ENCODE results near the gene PHETA1. TPM values are rescaled to one million over a fixed set of nuclear protein-coding genes. Genes with fewer than 3 reads are reported as not detected.
A peak's percentile ranks its signal among the peaks of the same experiment; 100 is the strongest.

Gene PHETA1
- total RNA-seq, 1 donor from 2014 or later, result 12.9 TPM

GRCh38 chr12:111334393-111334915 lies 34.4 kb downstream of the PHETA1 start:
- H3K36me3 ChIP-seq, result no peaks in the 10 kb centered on the region
- H3K27ac ChIP-seq, result no peak overlapping the region
- no peaks in the 10 kb centered on the region for H3K4me1 ChIP-seq
- no peaks in the 10 kb centered on the region for H3K9me3 ChIP-seq
- H3K27me3 ChIP-seq, result no peaks in the 10 kb centered on the region
- no peak for TF ChIP-seq CTCF (IDR thresholded peaks at IDR 0.05)
- DNase-seq (ENCODE audit: low spot score in 2 of 2), result no peak
- H3K4me3 ChIP-seq, result no peak overlapping the region
- intact Hi-C loops (cut with DNase I), result no loop called here

- intact Hi-C loops (cut with DNase I), result no loop called here
- no peaks in the 10 kb centered on the region for H3K27me3 ChIP-seq
- peak in 2 of 3 experiments; percentile 17 to 41 for TF ChIP-seq CTCF (IDR thresholded peaks at IDR 0.05)
- no peaks in the 10 kb centered on the region for H3K9me3 ChIP-seq
- H3K4me1 ChIP-seq, result no peaks in the 10 kb centered on the region
- H3K36me3 ChIP-seq, result no peaks in the 10 kb centered on the region
- no peak overlapping the region for H3K27ac ChIP-seq
- no peak overlapping the region for H3K4me3 ChIP-seq
- DNase-seq (ENCODE audit: low spot score in 2 of 2), result no peak
Measured at GRCh38 chr12:111330800-111331752, 37.8 kb downstream of the PHETA1 start.

GRCh38 chr12:111328138-111328537 lies 40.8 kb downstream of the PHETA1 start:
- no peaks in the 10 kb centered on the region for H3K4me1 ChIP-seq
- H3K9me3 ChIP-seq, result no peaks in the 10 kb centered on the region
- no peak for DNase-seq (ENCODE audit: low spot score in 2 of 2)
- intact Hi-C loops (cut with DNase I), result no loop called here
- no peak overlapping the region for H3K4me3 ChIP-seq
- H3K27ac ChIP-seq, result no peak overlapping the region
- TF ChIP-seq CTCF (IDR thresholded peaks at IDR 0.05), result no peak
- no peaks in the 10 kb centered on the region for H3K27me3 ChIP-seq
- no peaks in the 10 kb centered on the region for H3K36me3 ChIP-seq

- Histone ChIP-seq H3K36me3 (no peaks in the 10 kb centered on the region), H3K4me3 (no peak overlapping the region), H3K4me1 (no peaks in the 10 kb centered on the region), H3K27ac (no peak overlapping the region), H3K27me3 (no peaks in the 10 kb centered on the region), H3K9me3 (no peaks in the 10 kb centered on the region)
- intact Hi-C loops (cut with DNase I), result no loop called here
- TF ChIP-seq CTCF (IDR thresholded peaks at IDR 0.05), result no peak
- DNase-seq (ENCODE audit: low spot score in 2 of 2), result no peak
Measured at GRCh38 chr12:111327474-111327873, 41.4 kb downstream of the PHETA1 start.

GRCh38 chr12:111322336-111323250 lies 46.3 kb downstream of the PHETA1 start:
- H3K4me3 ChIP-seq, result no peak overlapping the region
- H3K9me3 ChIP-seq, result no peaks in the 10 kb centered on the region
- no peaks in the 10 kb centered on the region for H3K4me1 ChIP-seq
- H3K36me3 ChIP-seq, result no peaks in the 10 kb centered on the region
- intact Hi-C loops (cut with DNase I), result no loop called here
- TF ChIP-seq CTCF (IDR thresholded peaks at IDR 0.05), result no peak
- DNase-seq (ENCODE audit: low spot score in 2 of 2), result no peak
- no peaks in the 10 kb centered on the region for H3K27me3 ChIP-seq
- no peak overlapping the region for H3K27ac ChIP-seq

All from ascending aorta (tissue), 2 donors.